Germinal center (tissue), 1 donor: ENCODE measurements around the gene COL6A2.
"Not testable (repeated sequence)": the region's sequence is repeated elsewhere in the genome, so short reads cannot be mapped to it uniquely, and the experiment has no call there.

Source experiments
- DNase-seq: peaks from one replicate; pipeline ENCODE4 v3.0.0; 2012; ENCODE audit warnings: mixed read lengths, low spot score

Gene COL6A2

GRCh38 chr21:46061063-46061462 lies 36.8 kb upstream of the COL6A2 start:
- DNase-seq, result no peak

GRCh38 chr21:46061518-46061917 lies 36.4 kb upstream of the COL6A2 start:
- no peak for DNase-seq

DNA sequence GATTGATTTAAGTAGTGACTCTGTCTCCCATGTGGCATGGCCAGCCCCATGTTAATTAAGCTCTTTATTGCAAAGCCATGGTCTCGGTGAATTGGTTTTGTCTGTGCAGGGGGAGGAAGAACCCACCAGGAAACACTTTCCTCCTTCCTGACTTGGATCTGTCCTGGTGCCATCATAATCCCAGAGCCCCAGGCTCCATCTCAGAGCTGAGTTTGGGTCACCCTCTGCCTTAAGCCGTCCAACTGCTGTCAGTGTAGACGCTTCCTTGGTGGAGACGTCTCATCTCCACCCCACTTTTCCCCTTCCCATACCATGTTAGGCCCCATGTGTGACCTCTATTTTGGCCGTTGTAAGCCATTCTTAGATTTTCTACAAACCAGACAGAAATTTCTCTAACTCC lies 36.0 kb upstream of the COL6A2 start:
- no peak for DNase-seq

GRCh38 chr21:46062471-46063211 lies 35.3 kb upstream of the COL6A2 start:
- DNase-seq, result no peak

DNA sequence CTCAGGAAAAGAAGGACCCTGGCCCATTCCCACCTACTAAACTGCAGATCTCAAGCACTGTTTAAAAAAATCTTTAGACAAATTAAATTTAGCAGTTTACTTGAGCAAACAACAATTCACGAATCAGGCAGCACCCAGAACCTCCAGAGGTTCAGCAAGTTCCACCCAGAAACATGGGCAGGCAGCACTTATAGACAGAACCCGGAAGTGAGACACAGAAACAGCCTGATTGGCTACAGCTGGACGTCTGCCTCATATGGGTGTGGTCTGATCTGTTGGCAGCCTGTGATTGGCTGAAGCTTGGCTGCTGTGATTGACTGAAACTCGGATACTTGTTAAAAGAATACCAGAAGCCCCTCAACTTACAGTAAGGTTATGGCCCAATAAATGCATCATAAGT lies 34.7 kb upstream of the COL6A2 start:
- DNase-seq, result no peak

GRCh38 chr21:46063734-46064680 lies 33.9 kb upstream of the COL6A2 start:
- DNase-seq, result no peak

DNA sequence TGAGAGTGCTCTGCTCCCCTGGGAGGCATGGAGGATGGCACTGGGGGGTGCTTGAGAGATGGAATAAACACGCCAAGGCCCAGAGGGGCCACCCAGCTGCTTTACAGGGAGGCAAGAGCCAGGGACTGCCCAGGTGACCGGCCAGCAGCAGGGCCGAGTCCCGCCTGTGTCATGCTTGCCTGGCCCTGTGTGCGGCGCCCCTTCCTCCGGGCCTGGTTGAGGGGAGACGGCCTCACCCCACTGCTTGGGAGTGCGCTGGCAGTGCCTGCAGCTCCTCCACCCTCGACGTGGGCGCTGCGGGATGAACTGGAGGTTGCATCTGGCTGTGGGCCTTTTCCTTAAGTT lies 33.1 kb upstream of the COL6A2 start:
- no peak for DNase-seq

DNA sequence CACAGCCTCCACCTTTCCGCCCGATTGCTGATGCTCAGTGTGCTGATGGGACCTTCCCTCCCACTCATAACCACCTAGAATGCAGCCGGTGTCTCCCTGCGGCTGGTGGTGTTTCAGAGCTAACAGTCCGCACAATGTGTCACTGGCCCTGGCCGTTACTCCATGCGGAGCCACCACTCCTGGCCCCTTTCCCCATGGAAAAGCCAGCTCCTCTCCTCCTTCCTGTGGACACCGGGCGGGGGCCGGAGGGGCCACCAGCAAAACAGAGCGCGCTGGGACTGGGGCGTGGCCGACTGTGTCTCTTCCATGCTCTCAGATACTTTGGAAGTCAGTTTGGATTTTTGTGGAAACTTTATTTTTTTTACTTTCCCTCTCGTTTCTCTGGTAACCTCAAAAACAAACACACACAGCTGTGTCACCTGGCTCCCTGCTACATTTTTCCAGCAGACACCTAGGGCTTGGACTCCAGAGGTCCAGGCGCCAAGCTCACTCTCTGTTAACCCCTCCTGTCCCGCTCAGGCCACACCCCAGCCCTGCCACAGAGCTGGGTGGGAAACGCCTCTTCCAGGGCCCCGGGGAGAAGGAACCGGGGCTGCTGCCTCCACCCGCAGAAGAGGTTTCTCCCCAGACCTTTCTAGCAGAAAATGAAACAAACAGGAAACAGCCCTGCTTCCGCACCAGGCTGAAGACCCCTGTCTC lies 32.5 kb upstream of the COL6A2 start:
- DNase-seq, result no peak

DNA sequence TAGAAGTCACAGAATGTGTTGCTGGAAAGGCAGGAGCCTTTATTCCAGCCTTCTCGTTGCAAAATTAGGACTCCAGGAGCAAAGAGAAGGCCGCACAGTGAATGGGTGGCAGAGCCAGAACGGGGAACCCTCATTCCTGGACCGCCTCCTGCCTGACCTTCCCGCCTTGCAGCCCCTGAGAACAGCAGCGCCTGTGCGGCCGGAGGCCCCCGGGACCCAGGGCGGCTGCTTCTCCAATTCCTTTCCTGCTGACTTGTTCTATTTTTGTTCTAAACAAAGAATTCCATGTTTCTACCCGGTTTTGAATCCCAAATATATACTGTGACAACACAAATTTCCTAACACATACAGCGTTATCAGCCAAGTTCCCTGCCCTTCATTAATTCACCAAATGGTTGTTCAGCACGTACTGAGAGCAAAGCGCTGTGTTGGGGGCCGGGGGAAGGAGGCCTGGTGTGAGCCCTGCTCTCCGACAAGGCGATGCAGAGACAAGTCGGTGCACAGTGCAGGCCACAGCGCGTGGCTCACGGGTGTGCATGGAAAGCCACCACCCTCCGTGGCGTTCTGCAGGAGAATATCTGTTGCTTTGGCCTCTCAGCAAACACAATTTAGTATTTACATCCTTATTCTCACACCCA lies 31.9 kb upstream of the COL6A2 start:
- no peak for DNase-seq

GRCh38 chr21:46066591-46067331 lies 31.2 kb upstream of the COL6A2 start:
- no peak for DNase-seq

DNA sequence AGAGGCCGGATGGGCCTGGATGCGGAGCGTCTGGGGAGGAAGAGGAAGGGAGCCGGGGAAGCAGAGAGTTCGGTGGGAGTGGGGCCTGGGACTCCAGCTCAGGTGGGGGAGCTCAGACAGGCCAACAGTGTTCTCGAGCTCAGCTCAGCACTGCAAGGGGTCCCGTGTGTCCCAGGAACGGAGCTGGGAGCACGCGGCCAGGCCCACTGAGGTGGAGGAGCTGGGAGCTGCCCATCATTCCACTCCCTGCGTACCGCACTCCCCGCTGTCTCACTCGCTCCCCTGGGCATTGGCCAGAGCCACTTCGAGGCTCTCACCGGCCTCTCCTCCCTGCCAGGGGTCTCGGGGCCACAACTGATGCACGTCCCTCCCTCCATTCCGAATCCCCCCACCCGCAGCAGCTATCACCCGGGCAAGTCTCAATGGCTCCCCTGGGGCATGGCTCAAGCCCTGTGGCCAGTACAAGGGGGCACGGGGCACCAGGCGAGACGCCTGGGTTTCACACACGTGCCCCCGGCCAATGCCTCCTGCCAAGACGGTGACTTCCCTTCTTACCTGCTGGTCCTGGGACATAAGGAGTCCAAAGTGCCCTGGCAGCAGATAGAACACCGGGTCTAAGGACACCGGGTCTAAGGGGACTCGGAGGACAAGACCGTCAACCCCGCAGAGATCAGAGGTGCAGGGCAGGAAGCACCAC lies 30.3 kb upstream of the COL6A2 start:
- no peak for DNase-seq

GRCh38 chr21:46068516-46069079 lies 29.3 kb upstream of the COL6A2 start:
- DNase-seq, result no peak

GRCh38 chr21:46069166-46069565 lies 28.7 kb upstream of the COL6A2 start:
- DNase-seq, result no peak

DNA sequence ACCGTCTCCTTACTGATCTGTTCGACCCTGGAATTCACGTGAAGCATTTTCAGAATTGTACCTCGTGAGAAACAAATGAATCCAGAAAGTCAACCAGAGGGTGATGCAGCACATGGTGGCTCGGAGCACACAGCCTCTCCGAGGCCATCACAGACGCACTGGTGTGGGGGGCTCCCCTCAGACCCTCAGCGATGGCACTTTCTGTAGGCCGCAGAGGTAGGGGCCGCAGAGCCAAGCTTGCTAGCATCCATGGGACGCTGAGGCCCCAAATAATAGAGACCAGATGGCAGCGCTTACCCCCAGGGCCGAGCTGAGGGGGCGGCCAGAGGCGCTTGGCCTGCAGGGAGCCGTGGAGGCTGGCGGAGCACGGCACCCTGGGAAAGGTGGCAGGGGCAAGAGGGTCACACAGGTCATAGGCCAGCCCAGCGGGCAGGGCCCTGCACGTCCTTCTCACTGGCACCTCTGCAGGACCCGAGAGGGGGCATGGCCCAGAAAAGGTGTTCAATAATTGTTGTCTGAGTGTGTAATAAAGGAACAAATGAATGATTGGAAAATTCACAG lies 28.1 kb upstream of the COL6A2 start:
- DNase-seq, result no peak

DNA sequence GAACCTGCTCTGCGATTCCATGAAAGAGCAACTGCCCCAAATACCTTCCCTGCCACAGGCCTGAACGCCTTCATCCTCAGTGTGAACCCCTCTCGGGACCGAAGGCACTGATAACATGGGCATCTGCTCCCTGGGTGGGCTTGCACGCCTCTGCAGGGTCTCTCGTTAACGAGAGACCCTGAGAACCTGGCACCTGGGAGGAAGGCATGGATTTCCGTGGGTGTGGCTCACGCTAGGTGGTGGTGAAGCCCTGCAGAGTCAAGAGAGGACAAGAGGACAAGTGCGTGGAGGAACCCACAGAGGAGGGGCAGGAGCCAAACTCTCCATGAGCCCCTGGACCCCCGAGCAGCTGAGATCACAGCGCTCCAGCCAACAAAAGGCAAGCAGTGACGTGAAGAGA lies 26.8 kb upstream of the COL6A2 start:
- no peak for DNase-seq

DNA sequence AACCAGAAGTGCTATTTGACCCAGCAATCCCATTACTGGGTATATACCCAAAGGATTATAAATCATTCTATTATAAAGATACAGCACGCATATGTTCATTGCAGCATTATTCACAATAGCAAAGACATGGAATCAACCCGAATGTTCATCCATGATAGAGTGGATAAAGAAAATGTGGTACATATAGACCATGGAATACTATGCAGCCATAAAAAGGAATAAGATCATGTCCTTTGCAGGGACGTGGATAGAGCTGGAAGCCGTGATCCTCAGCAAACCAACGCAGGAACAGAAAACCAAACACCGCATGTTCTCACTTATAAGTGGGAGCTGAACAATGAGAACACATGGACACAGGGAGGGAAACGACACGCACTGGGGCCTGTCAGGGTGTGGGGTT lies 21.2 kb upstream of the COL6A2 start:
- not testable (repeated sequence) for DNase-seq

GRCh38 chr21:46077674-46078101 lies 20.2 kb upstream of the COL6A2 start:
- no peak for DNase-seq

DNA sequence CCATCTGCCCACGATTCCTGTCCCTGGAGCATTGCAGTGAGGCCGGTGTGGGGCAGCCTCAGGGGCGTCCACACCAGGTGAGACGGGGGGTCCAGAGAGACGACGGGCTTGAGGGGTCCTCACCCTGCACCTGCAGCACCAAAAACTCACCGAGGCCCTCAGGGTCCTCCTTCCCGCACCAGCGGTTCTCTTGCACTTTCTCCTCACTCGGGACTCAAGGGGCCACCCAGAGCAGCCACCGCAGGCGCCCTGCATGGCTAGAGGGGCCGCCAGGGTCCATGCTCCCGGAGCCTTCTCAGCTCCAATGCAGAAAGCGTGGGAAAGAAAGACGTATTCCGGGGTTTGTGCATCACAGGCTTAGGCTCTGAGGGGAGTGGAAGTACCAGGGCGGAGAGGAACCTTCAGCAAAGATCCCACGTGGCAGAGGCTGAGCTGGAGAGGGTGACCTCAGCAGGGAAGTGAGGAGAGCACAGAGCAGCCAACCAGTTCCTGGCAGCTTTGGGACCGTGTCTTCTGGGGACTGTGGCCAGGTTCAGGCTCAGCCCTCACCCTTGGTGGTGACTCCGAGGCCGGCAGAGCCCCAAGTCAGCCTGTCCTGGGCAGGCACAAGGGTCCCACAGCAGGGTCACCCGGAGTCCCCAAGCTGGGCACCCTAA lies 19.5 kb upstream of the COL6A2 start:
- DNase-seq, result no peak

- DNase-seq, result no peak
These were observed 18.9 kb upstream of the COL6A2 start for GRCh38 chr21:46078978-46079351.
